ENCODE measurements around the gene UNKL.
A peak's percentile ranks its signal among the peaks of the same experiment; 100 is the strongest.

The UNKL gene

DNA sequence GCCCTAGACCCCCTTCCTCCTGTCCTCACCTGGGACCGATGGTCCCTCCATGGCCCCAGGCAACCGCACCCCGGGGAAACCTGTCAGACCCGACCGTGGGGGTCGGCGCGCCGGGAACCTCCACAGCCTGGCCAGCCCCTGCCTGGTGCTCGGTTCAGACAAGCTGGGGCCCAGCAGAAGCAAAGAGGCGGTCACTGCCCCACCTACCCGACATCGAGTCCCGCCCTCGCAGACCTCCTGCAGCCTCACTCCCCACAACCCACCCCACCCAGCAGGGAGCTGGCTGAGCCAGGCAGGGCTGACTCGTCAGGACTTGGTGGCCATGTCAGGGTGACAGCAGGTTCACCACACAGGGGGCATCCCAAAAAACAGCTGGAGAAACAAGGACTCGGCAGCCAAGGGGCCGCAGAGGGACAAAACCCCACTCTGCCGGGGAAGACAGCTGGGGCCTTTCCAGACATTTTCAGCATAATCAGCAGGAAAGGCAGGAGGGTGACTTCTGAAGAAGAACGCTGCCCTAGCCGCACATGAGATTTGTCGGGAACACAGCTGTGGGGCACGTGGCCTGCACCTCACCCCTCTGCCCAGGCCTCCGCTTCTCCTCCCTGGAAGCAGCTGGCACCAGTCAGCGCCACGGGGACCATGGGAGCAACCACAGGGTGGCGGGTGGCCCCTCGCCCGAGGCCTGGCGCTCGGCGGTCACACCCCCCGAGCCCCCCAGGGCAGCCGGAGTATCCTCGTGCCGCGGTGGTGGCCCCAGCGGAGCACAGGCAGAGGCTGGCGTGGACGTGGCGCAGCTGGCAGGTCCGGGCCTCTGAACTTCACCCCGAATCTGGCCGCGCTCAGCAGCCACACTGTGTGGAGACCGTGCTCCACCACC lies 39.8 kb downstream of the UNKL start:
- no peak for DNase-seq

DNA sequence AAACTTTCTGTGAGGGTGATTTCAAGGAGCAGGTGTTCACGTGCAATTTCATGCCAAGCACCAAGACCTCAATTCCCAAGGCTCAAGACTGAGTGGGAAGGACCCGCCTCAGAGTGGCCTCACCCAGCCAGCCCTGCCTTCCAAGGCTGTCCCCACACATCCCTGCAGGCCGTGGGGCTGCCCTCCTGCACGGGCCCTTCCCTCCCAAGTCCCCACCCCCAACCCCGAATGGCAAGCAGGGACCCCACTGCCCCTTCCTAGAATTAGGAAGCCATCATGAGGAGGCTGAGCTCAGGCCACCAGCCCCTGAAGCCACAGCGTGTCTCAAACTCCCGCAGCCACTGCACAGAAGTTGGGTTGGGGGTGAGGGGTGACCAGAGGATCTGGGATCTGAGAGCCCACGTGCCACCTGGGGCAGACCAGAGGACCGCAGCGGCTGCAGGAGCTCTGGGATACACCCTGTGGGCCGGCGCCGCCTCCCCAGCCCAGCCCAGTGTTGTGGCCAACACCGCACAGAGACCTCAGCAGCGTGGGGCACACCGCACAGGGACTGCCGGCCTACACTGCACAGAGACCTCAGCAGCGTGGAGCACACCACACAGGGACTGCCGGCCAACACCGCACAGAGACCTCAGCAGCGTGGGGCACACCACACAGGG lies 42.1 kb downstream of the UNKL start:
- no peak for DNase-seq

DNA sequence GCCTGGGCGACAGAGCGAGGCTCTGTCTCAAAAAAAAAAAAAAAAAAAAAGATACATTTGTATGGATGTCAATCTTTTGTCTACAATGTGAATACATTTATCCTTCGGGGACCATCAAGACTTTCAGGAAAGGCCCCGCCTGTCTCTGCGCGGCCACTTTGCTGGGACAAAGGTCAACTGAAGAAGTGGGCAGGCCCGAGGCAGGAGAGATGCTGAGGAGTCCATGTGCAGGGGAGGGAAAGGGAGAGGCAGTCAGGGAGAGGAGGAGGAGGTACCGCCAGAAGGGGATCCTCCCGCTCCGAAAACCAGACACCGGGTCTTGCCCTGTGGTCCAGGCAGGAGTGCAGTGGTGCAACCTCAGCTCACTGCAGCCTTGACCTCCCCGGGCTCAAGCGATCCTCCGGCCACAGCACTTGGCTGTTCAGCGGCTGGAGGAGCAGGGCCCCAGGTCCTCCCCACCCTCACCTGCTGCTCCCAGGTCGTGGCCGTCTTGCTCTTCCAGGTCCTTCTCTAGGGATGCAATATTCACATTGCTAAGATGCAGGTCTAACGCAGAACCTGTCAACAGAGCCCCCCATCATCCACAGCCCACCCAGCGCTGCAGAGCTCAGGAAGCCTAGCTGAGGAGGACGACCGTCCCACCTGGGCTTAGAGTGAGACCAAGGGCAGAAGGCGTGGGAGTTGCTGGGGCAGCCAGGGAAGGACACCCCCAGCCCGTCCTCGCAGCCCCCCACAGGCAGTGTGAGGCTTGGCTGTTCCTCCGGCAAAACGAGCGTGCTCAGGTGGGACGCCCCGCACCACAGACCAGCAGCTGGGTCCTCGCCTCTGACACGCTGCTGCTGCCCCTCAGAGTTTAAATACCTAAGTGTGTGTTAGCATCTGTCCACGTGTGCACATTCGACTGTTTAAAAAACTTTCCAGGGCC lies 43.2 kb downstream of the UNKL start:
- DNase-seq: no peak

DNA sequence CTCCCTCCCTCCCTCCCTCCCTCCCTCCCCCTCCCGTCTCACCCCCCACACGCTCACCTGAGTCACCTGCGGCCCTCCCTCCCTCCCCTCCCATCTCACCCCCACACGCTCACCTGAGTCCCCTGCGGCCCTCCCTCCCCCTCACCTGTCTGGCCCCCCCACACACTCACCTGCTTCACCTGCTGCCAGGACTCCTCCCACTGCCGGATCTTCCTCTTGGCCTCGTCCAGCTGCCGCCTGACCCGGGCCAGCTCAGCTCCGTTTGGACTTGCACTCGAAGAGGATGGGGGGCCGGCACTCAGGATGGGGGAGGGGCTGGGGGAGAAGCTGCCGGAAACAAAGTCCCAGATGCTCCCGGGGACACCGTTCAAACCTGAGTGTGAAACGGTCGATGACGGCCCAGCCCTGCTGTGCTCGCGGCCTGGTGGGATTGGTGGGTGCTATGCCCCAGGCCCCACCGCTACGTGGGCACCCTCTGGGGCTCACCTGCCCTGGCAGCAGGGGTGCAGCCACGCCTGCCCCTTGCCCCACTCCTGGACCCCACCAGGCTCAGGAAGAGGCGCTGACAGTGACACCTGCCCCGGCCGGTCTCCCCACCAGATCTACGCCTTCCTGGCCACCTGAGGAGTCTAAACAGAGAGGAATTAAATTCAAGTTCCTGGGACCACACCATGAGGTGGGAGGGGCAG lies 46.9 kb downstream of the UNKL start:
- DNase-seq: no peak

DNA sequence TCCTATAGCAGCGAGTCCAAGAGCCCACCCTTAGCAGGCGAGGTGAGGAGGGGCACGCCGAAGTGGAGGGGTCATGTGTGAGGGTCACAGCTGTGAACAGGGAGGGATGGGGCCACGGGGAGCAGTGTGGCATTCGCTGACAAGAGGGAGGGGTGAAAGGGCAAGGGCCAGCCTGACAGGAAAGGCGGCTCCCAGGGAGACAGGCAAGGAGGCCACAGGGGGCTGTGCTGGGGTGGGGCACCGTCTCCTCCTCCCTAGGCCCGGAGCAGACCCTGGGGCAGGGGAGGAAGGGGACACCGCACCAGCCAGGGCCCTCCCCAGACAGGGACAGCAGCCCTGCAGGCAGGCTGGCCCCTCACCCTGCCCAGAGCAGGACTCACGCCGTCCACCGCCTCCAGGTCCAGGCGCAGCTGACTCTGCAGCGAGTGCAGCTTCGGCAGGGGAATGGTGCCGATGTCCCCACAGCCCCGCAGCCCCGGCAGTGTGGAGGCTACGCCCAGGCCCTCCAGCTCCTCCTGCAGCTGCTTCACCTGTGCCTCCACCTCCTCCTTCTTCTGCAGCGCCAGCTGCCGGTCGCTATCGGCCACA lies 47.7 kb downstream of the UNKL start:
- DNase-seq: no peak

DNA sequence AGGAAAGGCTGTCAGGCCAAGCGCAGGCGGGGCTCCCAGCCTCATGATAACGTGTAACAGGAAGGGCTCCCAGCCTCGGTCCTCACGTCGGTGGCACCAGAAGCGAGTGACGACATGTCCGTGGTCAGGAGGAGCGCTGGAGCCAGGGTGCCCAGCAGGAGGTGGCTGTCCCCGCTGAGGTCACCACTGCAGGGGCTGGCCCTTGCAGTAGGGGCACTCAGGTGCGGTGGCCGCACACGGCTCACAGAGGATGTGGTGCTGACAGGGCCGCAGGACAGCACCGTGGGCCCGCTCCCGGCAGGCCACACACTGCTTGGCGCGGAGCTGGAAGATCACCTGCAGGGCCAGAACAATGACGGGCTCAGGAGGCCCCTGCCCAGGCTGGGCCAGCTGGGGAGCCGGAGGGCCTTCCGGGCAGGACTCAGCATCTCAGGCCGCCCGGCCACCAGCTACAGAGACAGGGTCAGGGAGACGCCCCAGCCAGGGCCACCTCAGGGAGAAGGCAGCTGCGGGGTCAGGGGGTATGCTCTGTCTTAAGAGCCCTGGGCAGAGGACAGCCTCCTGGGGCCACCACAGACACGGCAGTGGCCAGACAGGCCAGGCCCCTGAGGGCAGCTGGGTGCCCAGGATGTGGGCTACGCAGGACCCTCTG lies 48.3 kb downstream of the UNKL start:
- DNase-seq: no peak

DNA sequence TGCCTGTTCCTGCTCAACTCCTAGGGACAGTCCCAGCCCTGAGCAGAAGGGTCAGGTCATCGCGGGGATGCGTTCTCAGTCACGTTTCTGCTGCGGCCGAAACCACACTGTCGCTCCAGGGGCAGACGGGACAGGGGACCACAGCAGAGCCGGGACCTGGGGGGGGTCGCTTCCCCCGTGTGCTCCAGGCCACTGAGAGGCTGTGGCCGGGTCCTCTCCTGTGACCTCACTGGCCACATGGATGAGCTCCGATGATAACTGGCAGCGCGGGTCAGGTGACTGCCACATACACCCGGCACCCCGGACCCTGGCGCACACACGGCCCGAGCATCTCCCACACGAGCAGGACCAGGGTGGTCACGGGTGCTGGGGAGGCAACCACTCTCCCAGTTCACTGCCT lies 50.0 kb downstream of the UNKL start:
- no peak for DNase-seq

DNA sequence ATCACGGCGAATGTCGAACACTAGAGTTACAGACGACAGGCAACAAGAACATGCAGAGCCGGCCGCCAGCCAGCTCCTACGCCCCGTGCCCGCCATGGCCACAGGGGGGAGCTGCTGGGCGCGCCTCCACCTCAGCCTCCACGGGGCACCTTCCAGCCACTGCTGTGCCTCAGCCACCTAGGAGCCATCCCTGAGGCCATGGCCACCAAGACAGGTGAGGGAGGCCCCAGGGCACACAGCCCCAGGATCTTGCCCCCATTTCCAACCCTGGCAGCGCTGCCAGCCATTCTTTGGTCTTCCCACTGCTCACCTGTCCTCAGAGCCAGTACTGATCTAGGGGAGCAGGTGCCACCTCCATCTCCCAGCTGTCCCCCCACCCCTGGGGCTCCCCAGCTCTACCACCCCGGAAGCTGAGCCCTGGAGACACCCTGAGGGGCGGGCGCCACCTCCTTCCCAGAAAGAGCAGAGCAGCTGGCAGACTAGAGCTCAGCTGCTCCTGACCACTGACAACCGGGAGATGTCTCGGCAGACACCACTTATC lies 50.9 kb downstream of the UNKL start:
- DNase-seq: peak; percentile 20

DNA sequence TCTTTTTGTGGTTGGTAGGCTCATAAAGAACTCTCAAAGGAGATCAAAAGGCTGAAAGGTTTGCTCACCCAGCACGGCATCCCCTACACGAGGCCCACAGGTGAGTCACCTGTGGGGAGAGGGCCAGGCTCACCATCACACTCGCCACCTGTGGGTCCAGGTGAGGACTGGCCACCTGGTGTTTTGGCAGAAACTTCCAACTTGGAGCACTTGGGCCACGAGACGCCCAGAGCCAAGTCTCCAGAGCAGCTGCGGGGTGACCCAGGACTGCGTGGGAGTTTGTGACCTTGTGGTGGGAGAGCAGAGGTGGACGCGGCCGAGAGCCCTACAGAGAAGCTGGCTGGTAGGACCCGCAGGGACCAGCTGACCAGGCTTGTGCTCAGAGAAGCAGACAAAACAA lies 51.7 kb downstream of the UNKL start:
- DNase-seq: no peak

DNA sequence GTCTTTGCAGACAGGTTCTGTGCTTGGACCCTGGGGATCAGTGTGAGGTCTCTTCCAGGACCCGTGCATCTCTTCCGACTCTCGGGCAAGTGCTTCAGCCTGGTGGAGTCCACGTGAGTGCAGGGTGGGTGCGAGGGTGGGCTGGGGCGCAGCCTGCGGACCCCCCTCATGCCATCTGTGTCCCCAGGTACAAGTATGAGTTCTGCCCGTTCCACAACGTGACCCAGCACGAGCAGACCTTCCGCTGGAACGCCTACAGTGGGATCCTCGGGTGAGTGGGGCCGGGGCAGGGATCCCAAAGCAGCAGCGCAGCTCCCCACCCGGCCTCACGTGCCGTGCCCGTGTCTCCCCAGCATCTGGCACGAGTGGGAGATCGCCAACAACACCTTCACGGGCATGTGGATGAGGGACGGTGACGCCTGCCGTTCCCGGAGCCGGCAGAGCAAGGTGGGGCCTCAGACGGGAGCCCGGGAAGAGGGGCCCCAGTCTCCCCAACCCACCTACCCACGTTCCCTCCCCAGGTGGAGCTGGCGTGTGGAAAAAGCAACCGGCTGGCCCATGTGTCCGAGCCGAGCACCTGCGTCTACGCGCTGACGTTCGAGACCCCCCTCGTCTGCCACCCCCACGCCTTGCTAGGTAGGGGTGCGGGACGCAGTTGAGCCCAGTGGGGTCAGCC lies 52.7 kb downstream of the UNKL start:
- DNase-seq: no peak

DNA sequence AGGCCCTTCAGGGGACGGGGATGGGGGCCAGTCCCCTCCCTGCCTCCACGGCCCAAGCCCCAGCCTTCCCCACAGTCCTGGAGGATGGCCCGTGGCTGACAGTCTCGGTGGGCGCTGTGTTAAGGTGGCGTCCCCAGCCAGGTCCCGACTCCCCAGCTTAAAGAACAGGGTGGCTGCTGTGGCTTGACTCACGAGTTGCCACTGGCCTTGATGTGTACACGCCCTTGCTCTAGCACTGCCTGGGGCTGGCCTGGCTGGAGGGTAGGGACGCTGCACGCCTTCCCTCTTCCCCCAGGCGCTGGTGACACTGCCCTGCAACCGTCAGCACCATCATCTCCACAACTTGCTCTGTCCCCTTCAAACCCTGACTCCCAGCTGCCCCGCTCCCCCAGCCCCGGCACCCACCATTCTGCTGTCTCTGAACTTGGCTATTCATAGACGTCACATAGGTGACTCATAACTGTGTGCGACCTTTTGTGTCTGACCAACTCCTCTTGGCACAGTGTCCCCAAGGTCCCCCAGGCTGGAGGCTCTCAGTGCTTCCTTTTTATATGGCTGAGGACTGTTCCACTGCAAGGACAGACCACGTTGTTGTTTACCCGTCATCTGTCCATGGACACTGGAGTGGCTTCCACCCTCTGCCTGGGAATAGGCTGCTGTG lies 56.5 kb downstream of the UNKL start:
- DNase-seq: no peak

DNA sequence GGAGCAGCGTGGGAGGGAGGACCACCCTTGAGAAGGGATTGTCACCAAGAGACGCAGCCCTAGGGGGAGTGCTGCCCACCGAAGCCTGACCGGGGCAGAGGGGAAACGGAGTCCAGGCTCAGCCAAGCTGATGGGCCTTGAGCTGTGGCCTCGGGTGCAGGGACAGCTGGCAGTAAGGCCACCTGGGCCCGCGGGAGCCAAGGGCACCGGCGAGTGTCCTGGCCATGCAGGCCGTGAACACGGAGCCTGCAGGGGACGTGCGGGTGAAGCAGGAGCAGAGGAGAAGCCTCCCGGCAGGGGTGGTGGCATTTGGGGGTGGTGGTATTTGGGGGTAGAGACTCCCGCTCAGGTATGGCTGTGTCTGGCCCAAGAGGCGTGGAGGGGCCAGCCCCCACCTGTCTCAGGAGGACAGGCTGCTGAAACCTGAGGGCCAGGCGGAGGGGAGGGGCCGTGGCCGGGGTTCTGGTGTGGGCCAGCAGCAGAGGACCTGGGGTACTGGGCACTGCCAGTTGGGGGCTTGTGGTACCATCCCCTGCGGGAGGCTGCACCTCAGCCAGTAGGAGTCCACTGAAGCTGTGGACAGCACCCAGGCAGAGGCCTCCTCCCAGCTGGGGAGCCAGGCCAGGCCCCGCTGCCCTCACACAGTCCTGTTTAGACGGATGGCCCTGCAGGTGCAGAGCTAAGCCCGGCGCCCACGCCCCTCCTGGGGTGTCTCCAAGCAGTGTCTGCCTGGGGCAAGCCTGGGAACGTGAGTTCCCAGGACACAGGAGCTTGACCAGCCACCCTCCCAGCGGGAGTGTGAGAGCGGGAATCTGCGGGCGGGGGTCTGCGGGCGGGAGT lies 58.2 kb downstream of the UNKL start:
- no peak for DNase-seq

DNA sequence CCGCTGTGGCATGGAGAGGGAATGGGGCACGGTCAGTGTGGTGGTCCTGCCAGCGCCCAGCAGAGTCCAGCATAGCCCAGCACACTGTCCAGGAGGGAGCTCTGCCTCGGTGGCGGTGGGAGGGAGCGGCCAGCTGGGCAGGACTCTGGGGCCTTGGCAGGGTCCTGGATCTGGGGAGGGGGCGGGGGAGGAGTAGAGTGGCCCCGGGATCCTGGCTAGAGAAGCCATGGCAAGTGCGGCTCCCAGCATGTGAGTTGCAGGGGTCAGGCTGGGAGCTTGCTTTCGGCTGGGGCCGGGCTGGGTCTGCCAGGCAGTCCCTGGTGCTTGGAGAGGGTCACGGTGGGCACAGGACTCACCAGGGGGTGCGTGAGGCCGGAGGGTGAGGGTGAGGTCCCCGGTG lies 58.9 kb downstream of the UNKL start:
- DNase-seq: no peak

DNA sequence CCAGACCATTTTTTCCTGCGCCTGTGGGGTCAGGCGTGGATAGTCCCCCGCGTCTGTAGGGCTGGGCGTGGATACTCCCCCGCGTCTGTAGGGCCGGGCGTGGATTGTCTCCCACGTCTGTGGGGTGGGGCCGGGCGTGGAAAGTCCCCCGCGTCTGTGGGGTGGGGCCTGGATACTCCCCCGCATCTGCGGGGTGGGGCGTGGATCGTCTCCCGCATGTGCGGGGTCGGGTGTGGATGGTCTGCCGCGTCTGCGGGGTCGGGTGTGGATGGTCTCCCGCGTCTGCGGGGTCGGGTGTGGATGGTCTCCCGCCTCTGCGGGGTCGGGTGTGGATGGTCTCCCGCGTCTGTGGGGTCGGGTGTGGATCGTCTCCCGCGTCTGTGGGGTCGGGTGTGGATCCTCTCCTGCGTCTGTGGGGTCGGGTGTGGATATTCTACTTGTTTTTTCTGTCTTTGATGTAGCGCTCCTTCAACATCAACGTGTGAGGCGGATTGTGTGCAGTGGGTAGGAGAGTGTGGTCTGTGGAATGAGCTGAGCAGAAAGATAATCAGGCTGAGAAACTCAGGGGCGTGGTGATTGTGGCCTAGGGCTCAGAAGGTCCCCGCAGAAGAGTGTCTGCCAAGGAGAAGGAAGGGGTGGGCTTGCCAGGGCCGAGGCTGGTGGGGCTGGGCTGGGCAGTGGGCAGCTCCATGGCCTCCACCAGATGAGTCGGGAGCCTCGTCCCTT lies 59.5 kb downstream of the UNKL start:
- no peak for DNase-seq

DNA sequence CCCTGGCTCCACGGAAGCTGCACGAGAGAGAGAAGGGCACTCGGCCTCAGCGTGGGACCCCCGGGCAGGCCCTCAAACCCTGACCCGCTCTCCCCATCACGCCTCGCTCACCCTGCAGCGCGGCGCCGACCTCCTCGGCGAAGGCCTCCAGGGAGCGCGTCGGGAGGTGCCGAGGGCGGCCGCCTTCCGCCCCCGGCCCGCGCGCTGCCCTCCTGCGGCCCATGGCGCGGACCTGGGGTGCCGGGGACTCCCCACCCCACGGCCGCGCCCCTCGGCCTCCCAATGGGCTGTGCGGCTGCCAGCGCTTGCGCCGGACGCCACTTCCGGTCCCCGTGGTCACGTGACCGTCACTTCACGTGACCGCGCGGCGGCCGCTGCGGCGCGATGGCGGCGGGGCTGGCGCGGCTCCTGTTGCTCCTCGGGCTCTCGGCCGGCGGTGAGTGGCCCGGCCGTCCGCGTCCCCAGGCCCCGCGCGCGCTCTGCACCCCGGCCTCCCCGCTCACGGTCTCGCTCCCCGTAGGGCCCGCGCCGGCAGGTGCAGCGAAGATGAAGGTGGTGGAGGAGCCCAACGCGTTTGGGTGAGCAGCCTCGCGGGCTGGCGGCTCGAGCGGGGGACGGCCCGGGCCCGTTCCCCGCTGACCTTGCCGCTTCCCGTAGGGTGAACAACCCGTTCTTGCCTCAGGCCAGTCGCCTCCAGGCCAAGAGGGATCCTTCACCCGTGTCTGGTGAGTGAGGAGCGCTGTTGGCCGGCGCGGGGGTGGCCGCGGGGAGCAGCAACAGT lies 62.7 kb downstream of the UNKL start, which contains the start of the genes GNPTG and TSR3:
TSS of gene GNPTG (plus strand) at position 350 of the 781 bp plus-strand sequence. CDS start at position 385, 35 bp downstream.
TSS of gene TSR3 (minus strand) at position 297 of the 781 bp plus-strand sequence. CDS start at position 223, 74 bp downstream.
- DNase-seq: peak; percentile 86

DNA sequence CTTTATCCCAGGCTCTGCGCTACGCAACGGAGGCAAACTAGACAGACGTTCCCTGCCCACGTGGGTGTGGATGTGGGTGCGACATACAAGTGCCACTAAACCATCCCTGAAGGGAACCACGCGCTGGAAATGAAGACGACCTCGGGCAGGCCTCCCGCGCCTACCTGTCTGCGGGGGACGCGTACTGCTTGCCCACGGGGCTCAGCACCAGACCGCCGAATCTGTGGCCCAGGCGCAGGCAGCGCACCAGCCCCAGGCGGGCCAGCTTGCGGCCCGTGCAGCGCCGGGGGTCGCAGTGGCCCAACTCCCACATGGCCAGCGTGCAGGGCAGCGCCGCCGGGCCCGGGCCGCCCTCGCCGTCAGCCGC lies 63.3 kb downstream of the UNKL start:
- DNase-seq: no peak

DNA sequence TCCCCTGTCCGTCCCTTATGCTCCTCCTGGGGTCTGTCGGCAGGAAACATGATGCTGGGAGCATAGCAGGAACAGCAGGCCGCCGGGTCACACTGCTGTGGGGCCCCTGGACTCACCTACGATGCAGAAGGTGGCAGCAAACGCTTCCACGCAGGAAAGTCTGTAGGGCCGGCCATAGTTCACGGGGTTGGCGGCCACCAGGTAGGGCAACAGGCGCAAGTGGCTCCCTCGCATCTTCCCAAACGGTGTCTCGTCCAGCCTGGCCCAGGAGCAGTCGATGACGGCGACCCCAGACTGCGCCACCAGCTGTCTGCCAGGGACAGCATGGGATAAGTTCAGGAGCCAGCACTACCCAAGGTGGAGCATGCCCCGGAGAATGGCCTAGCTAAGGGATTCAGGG lies 63.8 kb downstream of the UNKL start:
- no peak for DNase-seq
